WTC11 (cell line): ENCODE results near the gene FLNA. TPM values are rescaled to one million over a fixed set of nuclear protein-coding genes. Genes with fewer than 3 reads are reported as not detected.

Experiments
- ATAC-seq: fragments of 200-7000 bp; cut with Tn5 transposase; 2 replicates; pipeline ENCODE4 v1.10.0; 2021; ENCODE audit warnings: mild to moderate bottlenecking, moderate library complexity
- CTCF ChIA-PET: fragments of 300-600 bp; sonication (Branson Sonifier 250); formaldehyde crosslinking; loops from one replicate; lab custom pipeline; 2021; ENCODE audit warnings: antibody characterized with exemption; lab: Charles Lee
- POLR2A ChIA-PET: fragments of 350-600 bp; sonication (Branson Sonifier 250); formaldehyde crosslinking; loops from one replicate; lab custom pipeline; 2021; ENCODE audit warnings: antibody characterized with exemption; lab: Charles Lee
- DNase-seq: peaks from one replicate; pipeline ENCODE4 v3.0.0; 2021; ENCODE audit warnings: low spot score
- H3K27ac Mint-ChIP-seq: 2 replicates; pipeline ENCODE4 v1.8.0; 2021; ENCODE audit warnings: mixed read lengths
- H3K27me3 Mint-ChIP-seq: 2 replicates; pipeline ENCODE4 v1.8.0; 2021; ENCODE audit warnings: low read depth, mild to moderate bottlenecking, moderate library complexity, mixed read lengths
- H3K36me3 Mint-ChIP-seq: 2 replicates; pipeline ENCODE4 v1.8.0; 2021; ENCODE audit warnings: mixed read lengths
- H3K4me1 Mint-ChIP-seq: 2 replicates; pipeline ENCODE4 v1.8.0; 2022; ENCODE audit warnings: mixed read lengths
- H3K4me3 Mint-ChIP-seq: 2 replicates; pipeline ENCODE4 v1.8.0; 2021; ENCODE audit warnings: mild to moderate bottlenecking, moderate library complexity, mixed read lengths
- H3K9me3 Mint-ChIP-seq: 2 replicates; pipeline ENCODE4 v1.8.0; 2021; ENCODE audit warnings: mixed read lengths
- AFF4 ChIP-seq: sonication (generic); formaldehyde crosslinking; IDR thresholded peaks from 2 replicates; pipeline ENCODE4 v1.8.1; 2023; ENCODE audit warnings: mild to moderate bottlenecking, missing genetic modification reagents, borderline replicate concordance
- AR ChIP-seq: fragments of 250-450 bp; sonication (Bioruptor Pico); IDR thresholded peaks from 2 replicates; pipeline ENCODE4 v1.9.0; 2021; ENCODE audit warnings: mild to moderate bottlenecking
- ATF2 ChIP-seq: sonication (generic); formaldehyde crosslinking; IDR thresholded peaks from 2 replicates; pipeline ENCODE4 v1.8.1; 2022; ENCODE audit warnings: low read depth, missing genetic modification reagents, borderline replicate concordance
- CREM ChIP-seq: sonication (generic); formaldehyde crosslinking; IDR thresholded peaks from 2 replicates; pipeline ENCODE4 v1.8.1; 2022; ENCODE audit warnings: mild to moderate bottlenecking, missing genetic modification reagents, moderate library complexity
- E2F4 ChIP-seq: sonication (generic); formaldehyde crosslinking; IDR thresholded peaks from 2 replicates; pipeline ENCODE4 v1.8.1; 2022; ENCODE audit warnings: low read depth, mild to moderate bottlenecking, moderate library complexity, missing genetic modification reagents, borderline replicate concordance
- GABPB1 ChIP-seq: sonication (generic); formaldehyde crosslinking; IDR thresholded peaks from 2 replicates; pipeline ENCODE4 v1.8.1; 2023; ENCODE audit warnings: mild to moderate bottlenecking, missing genetic modification reagents
- IRF1 ChIP-seq: sonication (generic); formaldehyde crosslinking; IDR thresholded peaks from 2 replicates; pipeline ENCODE4 v1.8.0; 2023; ENCODE audit warnings: missing genetic modification reagents
- IRF2 ChIP-seq: sonication (generic); formaldehyde crosslinking; IDR thresholded peaks from 2 replicates; pipeline ENCODE4 v1.8.0; 2022; ENCODE audit warnings: low read depth, missing genetic modification reagents, borderline replicate concordance
- MAX ChIP-seq: sonication (generic); formaldehyde crosslinking; IDR thresholded peaks from 2 replicates; pipeline ENCODE4 v1.8.0; 2022; ENCODE audit warnings: mild to moderate bottlenecking, missing genetic modification reagents
- MYBL2 ChIP-seq: sonication (generic); formaldehyde crosslinking; IDR thresholded peaks from 2 replicates; pipeline ENCODE4 v1.8.1; 2023; ENCODE audit warnings: mild to moderate bottlenecking, moderate library complexity, missing genetic modification reagents
- PREB ChIP-seq: sonication (generic); formaldehyde crosslinking; IDR thresholded peaks from 2 replicates; pipeline ENCODE4 v1.8.1; 2022; ENCODE audit warnings: mild to moderate bottlenecking, missing genetic modification reagents, moderate library complexity, borderline replicate concordance
- PRRX2 ChIP-seq: fragments of 250-450 bp; sonication (Bioruptor Pico); IDR thresholded peaks from 2 replicates; pipeline ENCODE4 v1.8.0; 2021; ENCODE audit warnings: mild to moderate bottlenecking
- STAT6 ChIP-seq: sonication (generic); formaldehyde crosslinking; conservative IDR thresholded peaks from 2 replicates; pipeline ENCODE4 v1.8.1; 2023; ENCODE audit warnings: mild to moderate bottlenecking, low read depth, missing genetic modification reagents, moderate library complexity
- TCF7 ChIP-seq: sonication (generic); formaldehyde crosslinking; IDR thresholded peaks from 2 replicates; pipeline ENCODE4 v1.8.0; 2022; ENCODE audit warnings: mild to moderate bottlenecking, low read depth, missing genetic modification reagents, moderate library complexity
- TP53 ChIP-seq: sonication (generic); formaldehyde crosslinking; IDR thresholded peaks from 2 replicates; pipeline ENCODE4 v1.8.1; 2023; ENCODE audit warnings: mild to moderate bottlenecking, missing genetic modification reagents
- ZNF281 ChIP-seq: sonication (generic); formaldehyde crosslinking; IDR thresholded peaks from 2 replicates; pipeline ENCODE4 v1.8.0; 2023; ENCODE audit warnings: mild to moderate bottlenecking, missing genetic modification reagents
- ZNF671 ChIP-seq: fragments of 250-450 bp; sonication (Bioruptor Pico); IDR thresholded peaks from 2 replicates; pipeline ENCODE4 v1.8.0; 2021; ENCODE audit warnings: mild to moderate bottlenecking
- total RNA-seq: library from RNA; stranded (reverse); gene quantifications from 3 replicates; pipeline ENCODE4 v1.2.3, GENCODE V29; 2021

Gene FLNA
- total RNA-seq, 1 experiment from 2014 or later, result 1,017 TPM

- TF ChIP-seq MYBL2 (CRISPR knock-in tag) (no peak), PRRX2 (CRISPR knock-in tag) (no peak), IRF1 (CRISPR knock-in tag) (no peak), PREB (CRISPR knock-in tag) (no peak), CREM (CRISPR knock-in tag) (no peak)
These were observed 21.1 kb downstream of the FLNA start (continued) for GRCh38 chrX:154353172-154353843.

- H3K4me1 Mint-ChIP-seq, result 0 out of 2 replicates have a peak, but pooled peaks cover under 1% of the 10 kb centered on the region
- ATAC-seq, result no peak
- no peak overlapping the region for H3K4me3 Mint-ChIP-seq
- H3K9me3 Mint-ChIP-seq, result no peaks in the 10 kb centered on the region
- ChIA-PET POLR2A (no interaction called here), CTCF (no interaction called here)
- DNase-seq, result no peak
- peaks cover 22% of the 10 kb centered on the region for H3K36me3 Mint-ChIP-seq
- no peak overlapping the region for H3K27ac Mint-ChIP-seq
- no peaks in the 10 kb centered on the region for H3K27me3 Mint-ChIP-seq
- no peak for TF ChIP-seq ZNF281 (CRISPR knock-in tag)
- no peak for TF ChIP-seq TCF7 (CRISPR knock-in tag)
- TF ChIP-seq AR (CRISPR knock-in tag), result no peak
- TF ChIP-seq ZNF671 (CRISPR knock-in tag), result no peak
- TF ChIP-seq GABPB1 (CRISPR knock-in tag), result no peak
- TF ChIP-seq AFF4 (CRISPR knock-in tag), result no peak
- no peak for TF ChIP-seq MAX (CRISPR knock-in tag)
- TF ChIP-seq STAT6 (CRISPR knock-in tag), result no peak
- TF ChIP-seq ATF2 (CRISPR knock-in tag), result no peak
- no peak for TF ChIP-seq E2F4 (CRISPR knock-in tag)
- TF ChIP-seq IRF2 (CRISPR knock-in tag), result no peak
- no peak for TF ChIP-seq TP53 (CRISPR knock-in tag)
These were observed 22.0 kb downstream of the FLNA start for GRCh38 chrX:154352466-154352865.
